Tibial nerve (tissue), 4 donors: Measurements from ENCODE around the gene AADACL3.
"Not testable (repeated sequence)": the region's sequence is repeated elsewhere in the genome, so short reads cannot be mapped to it uniquely, and the experiment has no call there.

Experiments used
- EP300 ChIP-seq, 2 donors: sonication (generic); formaldehyde crosslinking; IDR thresholded peaks; one replicate each; pipeline ENCODE4 v1.6.1; 2017; ENCODE audit warnings: antibody characterized with exemption in 2 of 2, mild to moderate bottlenecking in 1 of 2
- POLR2A ChIP-seq, 2 donors: fragments of 450-650 bp; IDR thresholded peaks; one replicate each; pipeline ENCODE4 v1.6.1; 2017; ENCODE audit warnings: antibody characterized with exemption in 2 of 2, mild to moderate bottlenecking in 2 of 2, moderate library complexity in 2 of 2
- TF ChIP-seq, protein P1 (sequence below), 5 experiments: fragments of 200-600 bp in 3 of 5; fragments of 450-650 bp in 2 of 5; sonication (generic) in 3 of 5; IDR thresholded peaks; one replicate each; pipeline ENCODE4 v1.5.1; 2016 to 2019; ENCODE audit warnings: antibody characterized with exemption in 5 of 5, mild to moderate bottlenecking in 3 of 5, moderate library complexity in 2 of 5

DNA sequence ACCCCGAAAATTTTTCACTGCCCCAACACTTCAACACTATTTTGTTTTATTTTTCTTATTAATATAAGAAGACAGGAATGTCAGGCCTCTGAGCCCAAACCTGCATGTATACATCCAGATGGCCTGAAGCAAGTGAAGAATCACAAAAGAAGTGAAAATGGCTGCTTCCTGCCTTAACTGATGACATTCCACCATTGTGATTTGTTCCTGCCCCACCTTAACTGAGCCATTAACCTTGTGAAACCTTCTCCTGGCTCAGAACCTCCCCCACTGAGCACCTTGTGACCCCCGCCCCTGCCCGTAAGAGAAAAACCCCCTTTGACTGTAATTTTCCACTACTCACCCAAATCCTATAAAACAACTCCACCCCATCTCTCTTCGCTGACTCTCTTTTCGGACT is 2.3 kb upstream of the AADACL3 start:
- not testable (repeated sequence) for TF ChIP-seq EP300, POLR2A (IDR thresholded peaks at IDR 0.05)
- TF ChIP-seq, protein P1, sequence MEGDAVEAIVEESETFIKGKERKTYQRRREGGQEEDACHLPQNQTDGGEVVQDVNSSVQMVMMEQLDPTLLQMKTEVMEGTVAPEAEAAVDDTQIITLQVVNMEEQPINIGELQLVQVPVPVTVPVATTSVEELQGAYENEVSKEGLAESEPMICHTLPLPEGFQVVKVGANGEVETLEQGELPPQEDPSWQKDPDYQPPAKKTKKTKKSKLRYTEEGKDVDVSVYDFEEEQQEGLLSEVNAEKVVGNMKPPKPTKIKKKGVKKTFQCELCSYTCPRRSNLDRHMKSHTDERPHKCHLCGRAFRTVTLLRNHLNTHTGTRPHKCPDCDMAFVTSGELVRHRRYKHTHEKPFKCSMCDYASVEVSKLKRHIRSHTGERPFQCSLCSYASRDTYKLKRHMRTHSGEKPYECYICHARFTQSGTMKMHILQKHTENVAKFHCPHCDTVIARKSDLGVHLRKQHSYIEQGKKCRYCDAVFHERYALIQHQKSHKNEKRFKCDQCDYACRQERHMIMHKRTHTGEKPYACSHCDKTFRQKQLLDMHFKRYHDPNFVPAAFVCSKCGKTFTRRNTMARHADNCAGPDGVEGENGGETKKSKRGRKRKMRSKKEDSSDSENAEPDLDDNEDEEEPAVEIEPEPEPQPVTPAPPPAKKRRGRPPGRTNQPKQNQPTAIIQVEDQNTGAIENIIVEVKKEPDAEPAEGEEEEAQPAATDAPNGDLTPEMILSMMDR (IDR thresholded peaks at IDR 0.05), result not testable (repeated sequence)
